Neural progenitor cell (in vitro differentiated cells): ENCODE data around the gene NUDT7. TPM values are rescaled to one million over a fixed set of nuclear protein-coding genes. Genes with fewer than 3 reads are reported as not detected.

Experiments used
- DNase-seq: peaks from one replicate; pipeline ENCODE4 v3.0.0-alpha.2; 2016; ENCODE audit warnings: low spot score
- H2AFZ ChIP-seq: fragments of 200-600 bp; sonication (generic); replicated peaks from 2 replicates; pipeline ENCODE4 v1.6.1; 2016; ENCODE audit warnings: antibody characterized with exemption
- H3F3A ChIP-seq: fragments of 200-600 bp; sonication (generic); 2 replicates; pipeline ENCODE4 v1.6.1; 2016; ENCODE audit warnings: antibody characterized with exemption, low read depth
- H3K27ac ChIP-seq: fragments of 200-600 bp; sonication (generic); 2 replicates; pipeline ENCODE4 v1.5.1; 2016; ENCODE audit warnings: mild to moderate bottlenecking
- H3K27me3 ChIP-seq: fragments of 200-600 bp; sonication (generic); 2 replicates; pipeline ENCODE4 v1.6.1; 2016; ENCODE audit warnings: mild to moderate bottlenecking, moderate library complexity
- H3K36me3 ChIP-seq: fragments of 200-600 bp; sonication (generic); 2 replicates; pipeline ENCODE4 v1.5.1; 2016
- H3K4me1 ChIP-seq: fragments of 200-600 bp; sonication (generic); 2 replicates; pipeline ENCODE4 v1.6.1; 2016; ENCODE audit warnings: mixed run types
- H3K4me2 ChIP-seq: fragments of 200-600 bp; sonication (generic); 2 replicates; pipeline ENCODE4 v1.6.1; 2016
- H3K4me3 ChIP-seq: fragments of 200-600 bp; sonication (generic); 2 replicates; pipeline ENCODE4 v1.5.1; 2016
- H3K79me2 ChIP-seq: fragments of 200-600 bp; sonication (generic); 2 replicates; pipeline ENCODE4 v1.6.1; 2016; ENCODE audit warnings: low read depth
- H3K9ac ChIP-seq: fragments of 200-600 bp; sonication (generic); 2 replicates; pipeline ENCODE4 v1.6.1; 2016
- H3K9me3 ChIP-seq: fragments of 200-600 bp; sonication (generic); 2 replicates; pipeline ENCODE4 v1.5.1; 2016; ENCODE audit warnings: low read depth
- H4K20me1 ChIP-seq: fragments of 200-600 bp; sonication (generic); 2 replicates; pipeline ENCODE4 v1.6.1; 2016; ENCODE audit warnings: low read depth
- H3K27ac Mint-ChIP-seq: 3 replicates; pipeline ENCODE4 v1.8.0; 2021; ENCODE audit warnings: mixed read lengths
- H3K27me3 Mint-ChIP-seq: 2 replicates; pipeline ENCODE4 v1.8.0; 2022; ENCODE audit warnings: low read depth, mild to moderate bottlenecking, inconsistent platforms, moderate library complexity, mixed read lengths; ENCODE audit not compliant: insufficient read depth
- H3K36me3 Mint-ChIP-seq: 3 replicates; pipeline ENCODE4 v1.8.0; 2021; ENCODE audit warnings: mixed read lengths
- H3K4me1 Mint-ChIP-seq: 3 replicates; pipeline ENCODE4 v1.8.0; 2021; ENCODE audit warnings: mixed read lengths
- H3K4me3 Mint-ChIP-seq: 3 replicates; pipeline ENCODE4 v1.8.0; 2021; ENCODE audit warnings: mild to moderate bottlenecking, moderate library complexity, mixed read lengths
- H3K9me3 Mint-ChIP-seq: 3 replicates; pipeline ENCODE4 v1.8.0; 2020; ENCODE audit warnings: mixed read lengths
- CTCF ChIP-seq: fragments of 200-600 bp; sonication (generic); IDR thresholded peaks from 2 replicates; pipeline ENCODE4 v1.5.1; 2017; ENCODE audit warnings: antibody characterized with exemption, mild to moderate bottlenecking
- EZH2 ChIP-seq: fragments of 200-600 bp; sonication (generic); IDR thresholded peaks from 2 replicates; pipeline ENCODE4 v1.6.1; 2017; ENCODE audit warnings: antibody characterized with exemption, mild to moderate bottlenecking, moderate library complexity
- EZH2phosphoT487 ChIP-seq: fragments of 200-600 bp; sonication (generic); IDR thresholded peaks from 2 replicates; pipeline ENCODE4 v1.6.1; 2017; ENCODE audit warnings: antibody characterized with exemption
- total RNA-seq: library from RNA; depleted of rRNA; stranded (reverse); fragments of >200 nt; gene quantifications from 2 replicates; pipeline ENCODE4 v1.2.3, GENCODE V29; 2015; ENCODE audit warnings: low replicate concordance

Gene NUDT7
- total RNA-seq, 1 donor from 2014 or later: 10.8 TPM

- H3K4me2 ChIP-seq: peak overlapping the region; percentile 43
- H3K4me3 ChIP-seq: no peak overlapping the region
- no peak overlapping the region for H3K27ac ChIP-seq
- peaks cover 12% of the 10 kb centered on the region for H3K4me1 Mint-ChIP-seq
- peak overlapping the region; percentile 87 for H3K27ac Mint-ChIP-seq
- H3F3A ChIP-seq: peaks cover 26% of the 10 kb centered on the region
- no peaks in the 10 kb centered on the region for H3K9me3 ChIP-seq
- no peaks in the 10 kb centered on the region for H4K20me1 ChIP-seq
- H3K36me3 Mint-ChIP-seq: peaks cover 5% of the 10 kb centered on the region
- peak overlapping the region; percentile 32 for H2AFZ ChIP-seq
- peak; percentile 4 for DNase-seq
- no peak overlapping the region for H3K9ac ChIP-seq
- no peak for TF ChIP-seq CTCF
- no peak for TF ChIP-seq EZH2
- no peaks in the 10 kb centered on the region for H3K9me3 Mint-ChIP-seq
- no peaks in the 10 kb centered on the region for H3K4me1 ChIP-seq
- no peaks in the 10 kb centered on the region for H3K36me3 ChIP-seq
- no peaks in the 10 kb centered on the region for H3K79me2 ChIP-seq
- H3K27me3 ChIP-seq: no peaks in the 10 kb centered on the region
- peak overlapping the region; percentile 87 for H3K4me3 Mint-ChIP-seq
- peaks cover 2% of the 10 kb centered on the region for H3K27me3 Mint-ChIP-seq
Measured at GRCh38 chr16:77721752-77722308, 484 bp upstream of the NUDT7 start.

GRCh38 chr16:77723108-77723514 lies 797 bp downstream of the NUDT7 start:
- TF ChIP-seq CTCF (no peak), EZH2phosphoT487 (no peak), EZH2 (no peak)
- Histone ChIP-seq H3F3A (peaks cover 19% of the 10 kb centered on the region), H3K79me2 (no peaks in the 10 kb centered on the region), H3K9ac (no peak overlapping the region), H3K27ac (no peak overlapping the region), H3K27me3 (no peaks in the 10 kb centered on the region), H3K4me2 (peak overlapping the region; percentile 78), H3K4me3 (peak overlapping the region; percentile 69), H3K9me3 (no peaks in the 10 kb centered on the region), H4K20me1 (no peaks in the 10 kb centered on the region), H2AFZ (peak overlapping the region; percentile 96), H3K4me1 (no peaks in the 10 kb centered on the region), H3K36me3 (no peaks in the 10 kb centered on the region)
- H3K36me3 Mint-ChIP-seq: peaks cover 7% of the 10 kb centered on the region
- peaks cover 2% of the 10 kb centered on the region for H3K27me3 Mint-ChIP-seq
- no peaks in the 10 kb centered on the region for H3K9me3 Mint-ChIP-seq
- H3K4me3 Mint-ChIP-seq: peak overlapping the region; percentile 87
- peaks cover 12% of the 10 kb centered on the region for H3K4me1 Mint-ChIP-seq
- DNase-seq: no peak
- peak overlapping the region; percentile 83 for H3K27ac Mint-ChIP-seq

GRCh38 chr16:77724174-77724573 lies 1.9 kb downstream of the NUDT7 start:
- no peaks in the 10 kb centered on the region for H3K79me2 ChIP-seq
- H3K4me1 ChIP-seq: no peaks in the 10 kb centered on the region
- no peak overlapping the region for H3K27ac ChIP-seq
- Mint-ChIP-seq H3K4me1 (peaks cover 12% of the 10 kb centered on the region), H3K9me3 (no peaks in the 10 kb centered on the region), H3K36me3 (peaks cover 7% of the 10 kb centered on the region), H3K27me3 (peaks cover 2% of the 10 kb centered on the region), H3K27ac (no peak overlapping the region), H3K4me3 (no peak overlapping the region)
- H3F3A ChIP-seq: peaks cover 19% of the 10 kb centered on the region
- H3K9me3 ChIP-seq: no peaks in the 10 kb centered on the region
- H3K27me3 ChIP-seq: no peaks in the 10 kb centered on the region
- no peaks in the 10 kb centered on the region for H4K20me1 ChIP-seq
- H3K36me3 ChIP-seq: no peaks in the 10 kb centered on the region
- H3K9ac ChIP-seq: no peak overlapping the region
- no peak overlapping the region for H2AFZ ChIP-seq
- H3K4me2 ChIP-seq: no peak overlapping the region
- DNase-seq: no peak
- TF ChIP-seq EZH2phosphoT487 (no peak), EZH2 (no peak), CTCF (no peak)
- H3K4me3 ChIP-seq: no peak overlapping the region
